Panc1 (cell line): Measurements from ENCODE around the gene GGPS1. TPM values are rescaled to one million over a fixed set of nuclear protein-coding genes. Genes with fewer than 3 reads are reported as not detected.
A peak's percentile ranks its signal among the peaks of the same experiment; 100 is the strongest.

Experiments
- ATAC-seq: fragments of 200-7000 bp; cut with Tn5 transposase; 2 replicates; pipeline ENCODE4 v1.9.1; 2020; ENCODE audit warnings: mild to moderate bottlenecking, moderate library complexity
- BruUV-seq: library from RNA; stranded (reverse); fragments of 400-500 nt; replicated peaks from 2 replicates; lab custom pipeline; 2021; lab: Mats Ljungman, UMichigan
- CTCF ChIA-PET: fragments of 300-600 bp; sonication (Branson Sonifier 250); formaldehyde crosslinking; loops from one replicate; lab custom pipeline; 2022; ENCODE audit warnings: antibody characterized with exemption; lab: Charles Lee
- POLR2A ChIA-PET: fragments of 300-600 bp; sonication (Branson Sonifier 250); formaldehyde crosslinking; loops from one replicate; lab custom pipeline; 2022; ENCODE audit warnings: antibody characterized with exemption; lab: Charles Lee
- DNase-seq: peaks from one replicate; pipeline ENCODE4 v3.0.0-alpha.2; 2010; ENCODE audit warnings: low read depth, low spot score
- H3K27ac ChIP-seq: 2 replicates; pipeline ENCODE4 v1.5.1; 2011; ENCODE audit warnings: mild to moderate bottlenecking, low read length, inconsistent platforms
- H3K27me3 ChIP-seq: fragments of 200-500 bp; sonication (Bioruptor generic); 2 replicates; pipeline ENCODE4 v1.6.0; 2014; ENCODE audit warnings: low read length, inconsistent platforms; ENCODE audit not compliant: control insufficient read depth, insufficient read depth
- H3K36me3 ChIP-seq: fragments of 200-500 bp; sonication (Bioruptor generic); 2 replicates; pipeline ENCODE4 v1.5.1; 2014; ENCODE audit warnings: inconsistent platforms, mild to moderate bottlenecking, low read length, moderate library complexity; ENCODE audit not compliant: control insufficient read depth, insufficient read depth
- H3K4me1 ChIP-seq: 2 replicates; pipeline ENCODE4 v1.5.1; 2011; ENCODE audit warnings: inconsistent platforms, mild to moderate bottlenecking, low read length, moderate library complexity; ENCODE audit not compliant: control insufficient read depth, insufficient read depth
- H3K4me3 ChIP-seq, 2 experiments: 2 replicates each; pipeline ENCODE4 v1.5.1; 2011 to 2012; ENCODE audit warnings: low read depth in 2 of 2, low read length in 2 of 2, mild to moderate bottlenecking in 2 of 2, inconsistent platforms in 1 of 2, moderate library complexity in 1 of 2
- H3K9me3 ChIP-seq: fragments of 200-500 bp; sonication (Bioruptor generic); 2 replicates; pipeline ENCODE4 v1.5.1; 2014; ENCODE audit warnings: low read depth, mild to moderate bottlenecking, inconsistent platforms, low read length, moderate library complexity; ENCODE audit not compliant: control insufficient read depth, insufficient read depth
- CTCF ChIP-seq: fragments of 450-650 bp; IDR thresholded peaks from 2 replicates; pipeline ENCODE4 v1.5.1; 2017; ENCODE audit warnings: mild to moderate bottlenecking
- POLR2AphosphoS5 ChIP-seq: IDR thresholded peaks from 2 replicates; pipeline ENCODE4 v1.6.1; 2012; ENCODE audit warnings: mild to moderate bottlenecking, low read depth, low read length, moderate library complexity
- REST ChIP-seq, 2 experiments: IDR thresholded peaks; 2 replicates each; pipeline ENCODE4 v1.6.1; 2011 to 2012; ENCODE audit warnings: low read depth in 2 of 2, control low read depth in 1 of 2, low read length in 1 of 2, mild to moderate bottlenecking in 1 of 2, moderate library complexity in 1 of 2; ENCODE audit not compliant: insufficient read depth in 1 of 2
- SIN3A ChIP-seq: IDR thresholded peaks from 2 replicates; pipeline ENCODE4 v1.6.1; 2012; ENCODE audit warnings: low read depth, mild to moderate bottlenecking, low read length, moderate library complexity, borderline replicate concordance; ENCODE audit not compliant: insufficient read depth
- TCF7L2 ChIP-seq: IDR thresholded peaks from 2 replicates; pipeline ENCODE4 v1.6.1; 2011; ENCODE audit warnings: mild to moderate bottlenecking, low read depth, low read length, inconsistent platforms
- in situ Hi-C: cut with HindIII; loops from 2 replicates; pipeline ENCODE4 v1.10.0; 2016; ENCODE audit warnings: low sequenced_read_pairs, low pct_unique_long_range_greater_than_20kb
- intact Hi-C: fragments of 100-400 bp; cut with micrococcal nuclease; formaldehyde crosslinking; loops from one replicate; pipeline ENCODE4 v1.10.0; 2022; ENCODE audit not compliant: unreplicated experiment
- total RNA-seq: library from RNA; stranded (reverse); gene quantifications from one replicate; pipeline ENCODE4 v1.2.1, GENCODE V29; 2021; ENCODE audit not compliant: unreplicated experiment

Gene GGPS1
- total RNA-seq, 1 experiment from 2014 or later, result 60.6 TPM

DNA sequence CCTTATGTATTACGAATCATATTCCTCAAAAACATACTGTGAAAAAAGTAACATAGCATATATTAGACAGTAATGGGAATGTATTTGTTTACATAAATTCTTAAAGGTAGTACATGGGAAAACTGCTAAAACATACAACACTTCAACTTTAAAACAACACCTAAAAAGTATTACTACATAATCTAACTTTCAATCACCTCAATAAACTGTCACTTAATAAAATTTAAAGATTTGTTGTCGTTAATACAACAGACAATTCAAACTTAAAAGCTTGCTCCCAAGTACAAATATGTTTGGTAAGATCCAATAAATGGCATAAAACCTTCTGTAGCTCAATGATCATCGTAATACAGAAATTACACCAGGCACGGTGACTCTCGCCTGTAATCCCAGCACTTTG is 4.1 kb upstream of the GGPS1 start:
- Histone ChIP-seq H3K36me3 (peaks cover 13% of the 10 kb centered on the region), H3K4me3 (no peak overlapping the region), H3K4me1 (peaks cover 12% of the 10 kb centered on the region; the same call in 1 of the 2 replicates), H3K9me3 (no peaks in the 10 kb centered on the region), H3K27ac (peak overlapping the region; percentile 14; the same call in 1 of the 2 replicates), H3K27me3 (no peaks in the 10 kb centered on the region)
- DNase-seq (no peak), ATAC-seq (no peak)
- ChIA-PET CTCF (no interaction called here), POLR2A (interaction anchor here (0.6 kb wide), 1 partner anchor 49 kb away, joined by 3 read pairs; no protein-coding TSS in a partner anchor)
- in situ Hi-C loops, result no loop called here
- intact Hi-C loops, result no loop called here
- no TSS peak for BruUV-seq
- TF ChIP-seq SIN3A (no peak), REST (IDR thresholded peaks at IDR 0.05; ENCODE audit: insufficient read depth in 1 of 2, low read depth in 2 of 2, low read length in 1 of 2) (no peak), TCF7L2 (no peak), POLR2AphosphoS5 (no peak)

DNA sequence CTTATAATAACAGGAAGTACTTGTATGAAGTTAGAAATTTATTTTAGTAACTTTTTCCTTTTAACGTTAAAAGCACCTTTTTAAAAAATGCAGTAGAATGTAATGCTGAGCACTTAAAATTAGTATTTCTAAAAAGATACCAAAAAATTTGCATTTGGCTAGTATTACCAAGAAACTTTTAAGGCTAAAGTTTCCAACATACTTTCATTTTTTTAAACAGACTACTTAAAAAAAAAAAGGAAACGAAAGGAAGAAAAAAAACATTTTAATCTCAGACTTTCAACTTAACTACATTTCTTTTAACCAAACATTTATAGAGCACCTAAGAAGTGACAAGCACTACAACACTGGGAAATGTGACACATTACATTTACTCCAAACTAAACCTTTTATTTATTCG is 3.2 kb upstream of the GGPS1 start:
- peaks cover 16% of the 10 kb centered on the region for H3K36me3 ChIP-seq
- POLR2A ChIA-PET, result no interaction called here
- intact Hi-C loops (loop anchor here (5.0 kb wide), 1 partner anchor 73 kb away; no protein-coding TSS in a partner anchor), in situ Hi-C loops (no loop called here)
- TF ChIP-seq SIN3A (no peak), CTCF (no peak), TCF7L2 (no peak), REST (IDR thresholded peaks at IDR 0.05; ENCODE audit: insufficient read depth in 1 of 2, low read depth in 2 of 2, low read length in 1 of 2) (no peak), POLR2AphosphoS5 (no peak)
- no TSS peak for BruUV-seq
- DNase-seq (no peak), ATAC-seq (no peak)
- H3K4me1 ChIP-seq, result peaks cover 12% of the 10 kb centered on the region; the same call in 1 of the 2 replicates
- CTCF ChIA-PET, result no interaction called here
- H3K4me3 ChIP-seq, result peak overlapping the region; percentile 94 to 95; a peak in 3 of 4 replicates
- no peaks in the 10 kb centered on the region for H3K9me3 ChIP-seq
- H3K27ac ChIP-seq, result peak overlapping the region; percentile 93
- H3K27me3 ChIP-seq, result no peaks in the 10 kb centered on the region
